Measurements from ENCODE around the gene KBTBD7. TPM values are rescaled to one million over a fixed set of nuclear protein-coding genes. Genes with fewer than 3 reads are reported as not detected.
"Not testable (repeated sequence)": the region's sequence is repeated elsewhere in the genome, so short reads cannot be mapped to it uniquely, and the experiment has no call there.

KBTBD7 gene
- total and polyA plus RNA-seq, 2 of the 13 experiments (the other 11 are each of a cell fraction or from before 2014, with no cell fraction given), result 3.6 to 9.0 TPM

- TF ChIP-seq CSRNP1 (CRISPR knock-in tag; IDR thresholded peaks at IDR 0.05), result no peak
Observed at GRCh38 chr13:41178040-41178439, 16.3 kb downstream of the KBTBD7 start (continued).

GRCh38 chr13:41177616-41178015 lies 16.8 kb downstream of the KBTBD7 start:
- Histone ChIP-seq H3K36me3 (replicated peaks in 1 of 2; ENCODE audit: control insufficient read depth in 1 of 2, insufficient read depth in 2 of 2, low read length in 2 of 2) (no peaks in the 10 kb centered on the region), H3K4me2 (ENCODE audit: low read depth, low read length) (no peak overlapping the region), H2AFZ (ENCODE audit: low read length) (no peak overlapping the region), H3K4me1 (ENCODE audit: insufficient read depth, low read length) (peaks cover 17% of the 10 kb centered on the region), H4K20me1 (ENCODE audit: insufficient read depth, low read length) (no peaks in the 10 kb centered on the region), H3K79me2 (ENCODE audit: insufficient read depth, low read length) (no peaks in the 10 kb centered on the region), H3K9ac (ENCODE audit: insufficient read depth, low read depth, low read length) (no peak overlapping the region), H3K27me3 (ENCODE audit: control insufficient read depth in 1 of 2, insufficient read depth in 2 of 2, low read length in 2 of 2) (no peaks in the 10 kb centered on the region), H3K9me3 (ENCODE audit: low read length) (peaks cover 6% of the 10 kb centered on the region), H3K4me3 (replicated peaks in 1 of 3; ENCODE audit: insufficient read depth in 1 of 3, low read depth in 2 of 3, low read length in 3 of 3) (no peak overlapping the region), H3K27ac (ENCODE audit: extremely low read length, insufficient read depth, low read length) (no peak overlapping the region)
- ChIA-PET POLR2A (no interaction called here), CTCF (ENCODE audit: low intra/inter-chr PET ratio, low total read pairs) (no interaction called here)
- intact Hi-C loops (cut with micrococcal nuclease; ENCODE audit: unreplicated experiment), result no loop called here
- in situ Hi-C loops (cut with HindIII; ENCODE audit: extremely low pct_ligation_motif_present, low pct_unique_long_range_greater_than_20kb), result no loop called here
- WGBS (ENCODE audit: low lambda C conversion rate), result 10% methylated on average over 2 of the region's 2 CpGs
- FAIRE-seq (no peak), ATAC-seq (no peak), DNase-seq (ENCODE audit: low spot score) (no peak)
- TF ChIP-seq CEBPB (IDR thresholded peaks at IDR 0.05; ENCODE audit: borderline replicate concordance, low read depth, low read length), result 0 out of 2 replicates have a peak, but pooled peaks have one; percentile 21
- TF ChIP-seq ONECUT2 (CRISPR knock-in tag; IDR thresholded peaks at IDR 0.05), result no peak
- TF ChIP-seq CENPX (CRISPR knock-in tag; IDR thresholded peaks at IDR 0.05), result no peak
- BruUV-seq (replicated peaks), result no TSS peak

- ATAC-seq; FAIRE-seq; H3K36me3 ChIP-seq (replicated peaks in 1 of 2; ENCODE audit: control insufficient read depth in 1 of 2, insufficient read depth in 2 of 2, low read length in 2 of 2); BruUV-seq (replicated peaks); POLR2A ChIA-PET; intact Hi-C loops (cut with micrococcal nuclease; ENCODE audit: unreplicated experiment); H3K9ac ChIP-seq (ENCODE audit: insufficient read depth, low read depth, low read length); in situ Hi-C loops (cut with HindIII; ENCODE audit: extremely low pct_ligation_motif_present, low pct_unique_long_range_greater_than_20kb); DNase-seq (ENCODE audit: low spot score); H3K4me2 ChIP-seq (ENCODE audit: low read depth, low read length); H2AFZ ChIP-seq (ENCODE audit: low read length); H3K27ac ChIP-seq (ENCODE audit: extremely low read length, insufficient read depth, low read length); H3K27me3 ChIP-seq (ENCODE audit: control insufficient read depth in 1 of 2, insufficient read depth in 2 of 2, low read length in 2 of 2); H3K79me2 ChIP-seq (ENCODE audit: insufficient read depth, low read length); H3K4me3 ChIP-seq (replicated peaks in 1 of 3; ENCODE audit: insufficient read depth in 1 of 3, low read depth in 2 of 3, low read length in 3 of 3); H4K20me1 ChIP-seq (ENCODE audit: insufficient read depth, low read length); H3K9me3 ChIP-seq (ENCODE audit: low read length); CTCF ChIA-PET (ENCODE audit: low intra/inter-chr PET ratio, low total read pairs): not testable (repeated sequence)
- peaks cover 17% of the 10 kb centered on the region for H3K4me1 ChIP-seq (ENCODE audit: insufficient read depth, low read length)
- 69% methylated on average over 8 of the region's 8 CpGs for WGBS (ENCODE audit: low lambda C conversion rate)
Observed at GRCh38 chr13:41175576-41175975, 18.8 kb downstream of the KBTBD7 start.
